ENCODE data around the gene MKX. TPM values are rescaled to one million over a fixed set of nuclear protein-coding genes. Genes with fewer than 3 reads are reported as not detected.

MKX gene
- total RNA-seq, 1 donor = 6.5 TPM

DNA sequence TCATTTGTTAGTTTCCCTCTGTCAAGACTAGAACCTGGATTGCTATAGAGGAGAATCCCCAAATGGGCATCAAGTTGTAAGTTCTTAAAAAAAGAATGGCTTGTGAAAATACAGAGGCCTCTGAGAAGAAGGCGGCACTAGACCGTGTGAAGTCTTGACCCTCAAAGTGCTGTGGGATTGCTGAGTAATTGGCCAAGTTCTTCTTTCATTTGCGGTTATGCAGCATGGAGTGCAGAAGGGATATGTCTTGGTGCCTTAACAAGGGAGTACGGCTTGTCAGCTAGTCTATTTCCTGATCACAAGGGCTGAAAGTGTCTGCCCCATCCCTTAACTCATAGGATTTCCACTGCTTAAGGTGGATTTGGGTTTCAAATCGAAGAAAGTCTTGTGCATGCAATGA lies 81.2 kb downstream of the MKX start:
- TF ChIP-seq, protein P1, sequence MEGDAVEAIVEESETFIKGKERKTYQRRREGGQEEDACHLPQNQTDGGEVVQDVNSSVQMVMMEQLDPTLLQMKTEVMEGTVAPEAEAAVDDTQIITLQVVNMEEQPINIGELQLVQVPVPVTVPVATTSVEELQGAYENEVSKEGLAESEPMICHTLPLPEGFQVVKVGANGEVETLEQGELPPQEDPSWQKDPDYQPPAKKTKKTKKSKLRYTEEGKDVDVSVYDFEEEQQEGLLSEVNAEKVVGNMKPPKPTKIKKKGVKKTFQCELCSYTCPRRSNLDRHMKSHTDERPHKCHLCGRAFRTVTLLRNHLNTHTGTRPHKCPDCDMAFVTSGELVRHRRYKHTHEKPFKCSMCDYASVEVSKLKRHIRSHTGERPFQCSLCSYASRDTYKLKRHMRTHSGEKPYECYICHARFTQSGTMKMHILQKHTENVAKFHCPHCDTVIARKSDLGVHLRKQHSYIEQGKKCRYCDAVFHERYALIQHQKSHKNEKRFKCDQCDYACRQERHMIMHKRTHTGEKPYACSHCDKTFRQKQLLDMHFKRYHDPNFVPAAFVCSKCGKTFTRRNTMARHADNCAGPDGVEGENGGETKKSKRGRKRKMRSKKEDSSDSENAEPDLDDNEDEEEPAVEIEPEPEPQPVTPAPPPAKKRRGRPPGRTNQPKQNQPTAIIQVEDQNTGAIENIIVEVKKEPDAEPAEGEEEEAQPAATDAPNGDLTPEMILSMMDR (IDR thresholded peaks at IDR 0.05; ENCODE audit: extremely low read depth, low read depth, low read length) = no peak
- Histone ChIP-seq H4K20me1 (ENCODE audit: insufficient read depth, low read length) (no peaks in the 10 kb centered on the region), H3K9me3 (ENCODE audit: low read depth, low read length) (no peaks in the 10 kb centered on the region), H3K4me1 (ENCODE audit: insufficient read depth, low read length) (peaks cover 41% of the 10 kb centered on the region), H3K79me2 (ENCODE audit: insufficient read depth, low read length) (no peaks in the 10 kb centered on the region), H3K27ac (ENCODE audit: low read depth, low read length) (no peak overlapping the region), H2AFZ (ENCODE audit: low read length) (peak overlapping the region; percentile 20), H3K27me3 (ENCODE audit: insufficient read depth, low read length) (no peaks in the 10 kb centered on the region), H3K4me2 (ENCODE audit: insufficient read depth, low read length) (no peak overlapping the region), H3K36me3 (ENCODE audit: insufficient read depth, low read length) (no peaks in the 10 kb centered on the region), H3K4me3 (ENCODE audit: insufficient read depth, low read length) (no peak overlapping the region)
- DNase-seq (ENCODE audit: insufficient read length, low spot score, missing footprints) = peak; percentile 53

DNA sequence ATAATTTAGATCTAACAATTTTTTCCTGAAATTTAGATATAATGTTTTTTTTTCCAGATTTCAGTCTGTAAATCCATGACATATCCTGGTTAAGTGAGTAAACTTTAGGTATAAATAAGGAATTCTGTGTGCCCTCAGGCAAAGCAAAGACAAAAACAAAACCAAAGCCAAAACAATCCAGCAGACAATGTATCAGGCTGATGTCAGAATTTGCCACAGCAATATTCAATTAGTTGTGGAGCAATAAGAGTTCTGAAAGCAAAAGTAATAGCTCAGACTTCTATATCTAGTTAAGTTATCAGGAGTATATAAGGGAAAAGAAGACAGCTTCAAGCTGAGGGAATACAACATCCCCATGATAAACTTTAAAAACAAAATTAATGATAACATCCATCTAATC lies 82.0 kb downstream of the MKX start:
- peak overlapping the region; percentile 17 for H3K4me2 ChIP-seq (ENCODE audit: insufficient read depth, low read length)
- no peak for DNase-seq (ENCODE audit: insufficient read length, low spot score, missing footprints)
- H3K36me3 ChIP-seq (ENCODE audit: insufficient read depth, low read length) = no peaks in the 10 kb centered on the region
- no peak overlapping the region for H3K4me3 ChIP-seq (ENCODE audit: insufficient read depth, low read length)
- no peaks in the 10 kb centered on the region for H3K79me2 ChIP-seq (ENCODE audit: insufficient read depth, low read length)
- H3K4me1 ChIP-seq (ENCODE audit: insufficient read depth, low read length) = peaks cover 47% of the 10 kb centered on the region
- TF ChIP-seq, protein P1 (IDR thresholded peaks at IDR 0.05; ENCODE audit: extremely low read depth, low read depth, low read length) = no peak
- H4K20me1 ChIP-seq (ENCODE audit: insufficient read depth, low read length) = no peaks in the 10 kb centered on the region
- H3K27me3 ChIP-seq (ENCODE audit: insufficient read depth, low read length) = no peaks in the 10 kb centered on the region
- H2AFZ ChIP-seq (ENCODE audit: low read length) = no peak overlapping the region
- H3K9me3 ChIP-seq (ENCODE audit: low read depth, low read length) = no peaks in the 10 kb centered on the region
- no peak overlapping the region for H3K27ac ChIP-seq (ENCODE audit: low read depth, low read length)

DNA sequence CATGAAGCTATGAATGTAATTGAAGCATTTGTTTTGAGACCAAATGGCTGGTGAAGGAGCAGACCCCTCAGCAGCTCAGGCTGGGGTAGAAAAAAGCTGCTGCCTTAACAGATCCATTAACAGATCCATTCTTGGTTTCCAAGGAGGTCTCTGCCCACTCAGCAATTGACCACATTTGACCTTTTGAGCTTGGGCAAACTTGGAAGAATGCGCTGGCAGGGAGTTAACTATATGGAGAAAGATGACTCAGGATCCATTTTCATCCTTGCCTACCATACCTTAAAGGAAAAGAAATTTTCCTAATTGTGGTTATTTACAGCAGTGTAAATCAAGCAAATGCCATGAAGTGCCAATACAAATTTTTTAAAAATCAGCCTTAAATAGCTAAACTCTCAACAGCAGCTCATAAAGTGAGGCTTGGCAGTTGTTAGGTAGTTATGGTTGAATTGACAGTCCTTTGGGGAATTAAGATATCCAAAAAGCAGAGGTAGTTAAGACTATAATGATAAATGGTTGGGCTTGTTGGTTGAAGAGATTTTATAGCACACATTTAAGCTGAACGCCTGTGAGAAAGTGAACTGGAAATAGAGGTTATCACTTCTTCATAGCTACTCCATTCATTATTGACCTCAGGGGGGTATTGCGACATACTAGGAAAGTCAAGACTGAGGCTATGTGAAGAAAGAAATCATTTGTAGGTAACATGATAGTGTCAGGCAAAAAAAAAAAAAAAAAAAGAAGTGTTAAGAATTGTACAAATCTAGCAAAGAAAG lies 83.9 kb downstream of the MKX start:
- Histone ChIP-seq H2AFZ (ENCODE audit: low read length) (no peak overlapping the region), H3K36me3 (ENCODE audit: insufficient read depth, low read length) (no peaks in the 10 kb centered on the region), H3K27ac (ENCODE audit: low read depth, low read length) (peak overlapping the region; percentile 26), H3K4me2 (ENCODE audit: insufficient read depth, low read length) (peak overlapping the region; percentile 29), H3K4me1 (ENCODE audit: insufficient read depth, low read length) (peaks cover 48% of the 10 kb centered on the region), H3K9me3 (ENCODE audit: low read depth, low read length) (no peaks in the 10 kb centered on the region), H3K27me3 (ENCODE audit: insufficient read depth, low read length) (no peaks in the 10 kb centered on the region), H3K4me3 (ENCODE audit: insufficient read depth, low read length) (no peak overlapping the region), H4K20me1 (ENCODE audit: insufficient read depth, low read length) (no peaks in the 10 kb centered on the region), H3K79me2 (ENCODE audit: insufficient read depth, low read length) (no peaks in the 10 kb centered on the region)
- no peak for DNase-seq (ENCODE audit: insufficient read length, low spot score, missing footprints)
- TF ChIP-seq, protein P1 (IDR thresholded peaks at IDR 0.05; ENCODE audit: extremely low read depth, low read depth, low read length) = no peak

DNA sequence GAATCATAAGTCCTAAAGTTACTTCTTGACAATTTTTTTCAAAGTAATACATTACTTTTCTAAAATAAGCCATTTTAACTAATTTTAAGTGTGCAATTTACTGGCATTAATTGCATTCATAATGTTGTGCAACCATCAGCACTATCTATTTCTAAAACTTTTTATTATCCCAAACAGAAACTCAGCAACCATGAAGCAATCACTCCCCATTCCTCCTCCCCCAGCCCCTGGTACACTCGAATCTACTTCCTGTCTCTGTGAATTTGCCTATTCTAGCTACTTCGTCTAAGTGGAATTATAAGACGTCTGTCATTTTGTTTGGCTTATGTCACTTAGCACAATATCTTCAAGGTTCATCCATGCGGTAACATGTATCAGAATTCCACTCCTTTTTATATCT lies 84.9 kb downstream of the MKX start:
- H3K36me3 ChIP-seq (ENCODE audit: insufficient read depth, low read length) = no peaks in the 10 kb centered on the region
- no peak for DNase-seq (ENCODE audit: insufficient read length, low spot score, missing footprints)
- no peak overlapping the region for H2AFZ ChIP-seq (ENCODE audit: low read length)
- peak overlapping the region; percentile 29 for H3K4me2 ChIP-seq (ENCODE audit: insufficient read depth, low read length)
- no peaks in the 10 kb centered on the region for H4K20me1 ChIP-seq (ENCODE audit: insufficient read depth, low read length)
- H3K4me1 ChIP-seq (ENCODE audit: insufficient read depth, low read length) = peaks cover 48% of the 10 kb centered on the region
- TF ChIP-seq, protein P1 (IDR thresholded peaks at IDR 0.05; ENCODE audit: extremely low read depth, low read depth, low read length) = no peak
- no peaks in the 10 kb centered on the region for H3K9me3 ChIP-seq (ENCODE audit: low read depth, low read length)
- peak overlapping the region; percentile 26 for H3K27ac ChIP-seq (ENCODE audit: low read depth, low read length)
- H3K79me2 ChIP-seq (ENCODE audit: insufficient read depth, low read length) = no peaks in the 10 kb centered on the region
- no peaks in the 10 kb centered on the region for H3K27me3 ChIP-seq (ENCODE audit: insufficient read depth, low read length)
- H3K4me3 ChIP-seq (ENCODE audit: insufficient read depth, low read length) = no peak overlapping the region
